ENCODE data around the gene CCSER2. TPM values are rescaled to one million over a fixed set of nuclear protein-coding genes. Genes with fewer than 3 reads are reported as not detected.

The CCSER2 gene
- total RNA-seq, 1 donor from 2014 or later, result 22.4 TPM

DNA sequence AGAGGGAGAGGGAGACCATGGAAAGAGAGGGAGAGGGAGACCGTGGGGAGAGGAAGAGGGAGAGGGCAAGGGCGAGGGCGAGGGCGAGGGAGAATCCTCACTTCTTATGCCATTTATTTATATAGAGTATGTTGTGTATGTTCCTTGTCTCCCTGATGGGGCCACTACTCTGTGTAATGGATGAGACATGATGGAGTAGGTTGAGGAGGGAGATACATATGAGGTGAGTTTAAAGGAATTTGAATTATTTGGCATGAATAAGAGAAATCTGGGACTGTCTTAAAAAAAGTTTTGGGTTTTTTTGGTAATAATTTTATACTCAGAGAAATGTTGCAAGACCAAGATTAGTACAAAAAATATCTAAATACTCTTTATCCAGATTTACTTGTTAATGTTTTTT, 20.1 kb downstream of the CCSER2 start:
- Histone ChIP-seq H3K36me3 (ENCODE audit: control insufficient read depth, insufficient read depth, low read length) (no peaks in the 10 kb centered on the region), H3K4me3 (ENCODE audit: low read depth, low read length) (no peak overlapping the region), H3K27me3 (ENCODE audit: control insufficient read depth, insufficient read depth, low read length) (no peaks in the 10 kb centered on the region)
- DNase-seq (ENCODE audit: low read depth), result peak; percentile 21
- no peak for TF ChIP-seq CTCF (IDR thresholded peaks at IDR 0.05; ENCODE audit: insufficient read depth, low read length, severe bottlenecking)
- no peak for FAIRE-seq

DNA sequence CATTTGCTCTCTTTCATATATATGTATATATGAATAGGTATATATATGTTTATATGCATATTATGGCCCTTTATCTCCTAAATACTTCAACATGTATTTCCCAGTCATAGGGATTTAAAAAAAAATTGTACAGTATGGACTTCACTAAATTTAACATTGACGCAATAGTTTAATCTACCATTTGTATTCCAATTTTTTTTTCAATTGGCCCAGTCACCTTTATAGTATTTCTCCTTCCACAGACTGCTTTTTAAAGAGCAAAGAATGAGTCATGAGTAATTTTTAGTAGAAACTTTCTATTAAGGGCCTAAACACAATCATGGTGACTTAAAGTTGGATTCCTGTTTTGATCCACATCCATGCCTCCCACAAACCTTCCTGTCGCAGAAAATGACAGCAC, 20.5 kb downstream of the CCSER2 start:
- Histone ChIP-seq H3K27me3 (ENCODE audit: control insufficient read depth, insufficient read depth, low read length) (no peaks in the 10 kb centered on the region), H3K4me3 (ENCODE audit: low read depth, low read length) (no peak overlapping the region), H3K36me3 (ENCODE audit: control insufficient read depth, insufficient read depth, low read length) (no peaks in the 10 kb centered on the region)
- DNase-seq (ENCODE audit: low read depth) (peak; percentile 38), FAIRE-seq (no peak)
- TF ChIP-seq CTCF (IDR thresholded peaks at IDR 0.05; ENCODE audit: insufficient read depth, low read length, severe bottlenecking), result no peak

DNA sequence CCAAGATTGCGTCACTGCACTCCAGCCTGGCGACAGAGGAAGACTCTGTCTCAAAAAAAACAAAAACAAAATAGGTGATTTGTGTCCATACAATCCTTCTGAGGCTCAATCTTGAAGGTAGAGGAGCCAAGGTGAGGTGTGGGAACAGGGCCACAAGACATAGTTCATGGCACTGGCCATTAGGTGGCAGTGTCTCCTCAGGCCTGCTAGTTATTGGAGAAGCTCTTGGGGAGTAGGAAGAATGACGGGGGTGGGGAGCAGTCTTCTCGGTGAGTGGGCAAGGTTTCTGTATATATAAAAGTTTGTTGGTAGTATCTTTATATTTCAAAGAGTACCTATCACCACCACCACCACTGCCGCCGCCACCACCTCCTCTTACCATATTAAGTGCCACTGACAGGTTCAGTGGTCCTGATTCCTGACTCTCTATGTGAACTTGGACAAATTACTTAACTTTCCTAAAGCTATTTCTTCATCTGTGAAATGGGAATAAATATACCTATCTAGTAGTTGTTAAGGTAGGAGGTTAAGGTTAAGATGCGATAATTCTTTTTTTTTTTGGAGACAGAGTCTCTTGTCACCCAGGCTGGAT, 24.0 kb downstream of the CCSER2 start:
- Histone ChIP-seq H3K4me3 (ENCODE audit: low read depth, low read length) (no peak overlapping the region), H3K27me3 (ENCODE audit: control insufficient read depth, insufficient read depth, low read length) (no peaks in the 10 kb centered on the region), H3K36me3 (ENCODE audit: control insufficient read depth, insufficient read depth, low read length) (no peaks in the 10 kb centered on the region)
- TF ChIP-seq CTCF (IDR thresholded peaks at IDR 0.05; ENCODE audit: insufficient read depth, low read length, severe bottlenecking), result peak; percentile 80
- no peak for FAIRE-seq
- DNase-seq (ENCODE audit: low read depth), result peak; percentile 65

- DNase-seq (ENCODE audit: low read depth) (no peak), FAIRE-seq (no peak)
Observed at GRCh38 chr10:84353052-84353803, 24.8 kb downstream of the CCSER2 start.

GRCh38 chr10:84354623-84355022, 26.2 kb downstream of the CCSER2 start:
- no peaks in the 10 kb centered on the region for H3K27me3 ChIP-seq (ENCODE audit: control insufficient read depth, insufficient read depth, low read length)
- no peaks in the 10 kb centered on the region for H3K36me3 ChIP-seq (ENCODE audit: control insufficient read depth, insufficient read depth, low read length)
- no peak overlapping the region for H3K4me3 ChIP-seq (ENCODE audit: low read depth, low read length)
- TF ChIP-seq CTCF (IDR thresholded peaks at IDR 0.05; ENCODE audit: insufficient read depth, low read length, severe bottlenecking), result no peak
- no peak for FAIRE-seq
- DNase-seq (ENCODE audit: low read depth), result no peak

More at GRCh38 chr10:84353052-84353803, 24.8 kb downstream of the CCSER2 start:
- TF ChIP-seq CTCF (IDR thresholded peaks at IDR 0.05; ENCODE audit: insufficient read depth, low read length, severe bottlenecking), result no peak
- H3K36me3 ChIP-seq (ENCODE audit: control insufficient read depth, insufficient read depth, low read length), result no peaks in the 10 kb centered on the region
- no peak overlapping the region for H3K4me3 ChIP-seq (ENCODE audit: low read depth, low read length)
- no peaks in the 10 kb centered on the region for H3K27me3 ChIP-seq (ENCODE audit: control insufficient read depth, insufficient read depth, low read length)
